Measurements from ENCODE around the gene NEK4.

Gene NEK4

GRCh38 chr3:52794612-52795099 is 23.9 kb upstream of the NEK4 start, which contains the start of gene ITIH3:
Gene ITIH3 (plus strand): TSS chr3:52794796. CDS start chr3:52794804, 8 bp downstream.
- H3K36me3 ChIP-seq (replicated peaks; ENCODE audit: insufficient read depth, low read length) = no peaks in the 10 kb centered on the region
- no peak within 1 kb of the TSS for H3K27ac ChIP-seq (ENCODE audit: low read length)
- H4K20me1 ChIP-seq (ENCODE audit: insufficient read depth, low read length) = no peaks in the 10 kb centered on the region
- H3K4me2 ChIP-seq (ENCODE audit: low read depth, low read length) = no peak within 1 kb of the TSS
- H3F3A ChIP-seq (ENCODE audit: insufficient read depth, low read length) = no peaks in the 10 kb centered on the region
- no peaks in the 10 kb centered on the region for H3K4me1 ChIP-seq (ENCODE audit: low read length)
- H2AFZ ChIP-seq (ENCODE audit: low read length) = no peak within 1 kb of the TSS
- DNase-seq = no peak
- no peaks in the 10 kb centered on the region for H3K9me3 ChIP-seq (replicated peaks; ENCODE audit: insufficient read depth, low read length)
- TF ChIP-seq EZH2phosphoT487 (IDR thresholded peaks at IDR 0.05; ENCODE audit: low read length) (no peak), CTCF (IDR thresholded peaks at IDR 0.05; ENCODE audit: low read length) (no peak), EZH2 (optimal IDR thresholded peaks at IDR 0.05; ENCODE audit: low read depth, low read length) (no peak)
- no peaks in the 10 kb centered on the region for H3K27me3 ChIP-seq (replicated peaks; ENCODE audit: insufficient read depth, low read length)
- no peak within 1 kb of the TSS for H3K4me3 ChIP-seq (ENCODE audit: low read length)
- H3K79me2 ChIP-seq (ENCODE audit: low read length) = no peaks in the 10 kb centered on the region
- no peak within 1 kb of the TSS for H3K9ac ChIP-seq (ENCODE audit: low read length)
- no peaks in the 10 kb centered on the region for H3K9me2 ChIP-seq (replicated peaks; ENCODE audit: insufficient read depth, low read length)

- no peak overlapping the region for H3K9ac ChIP-seq (ENCODE audit: low read length)
- no peak overlapping the region for H3K4me2 ChIP-seq (ENCODE audit: low read depth, low read length)
- no peak overlapping the region for H2AFZ ChIP-seq (ENCODE audit: low read length)
Measured at GRCh38 chr3:52793702-52794611, 23.2 kb upstream of the NEK4 start.

GRCh38 chr3:52792961-52793695 is 22.4 kb upstream of the NEK4 start:
- Histone ChIP-seq H3K79me2 (ENCODE audit: low read length) (no peaks in the 10 kb centered on the region), H3K9me3 (replicated peaks; ENCODE audit: insufficient read depth, low read length) (no peaks in the 10 kb centered on the region), H4K20me1 (ENCODE audit: insufficient read depth, low read length) (no peaks in the 10 kb centered on the region), H3K4me2 (ENCODE audit: low read depth, low read length) (no peak overlapping the region), H3K27me3 (replicated peaks; ENCODE audit: insufficient read depth, low read length) (no peaks in the 10 kb centered on the region), H3K36me3 (replicated peaks; ENCODE audit: insufficient read depth, low read length) (no peaks in the 10 kb centered on the region), H3K4me1 (ENCODE audit: low read length) (no peaks in the 10 kb centered on the region), H3K9ac (ENCODE audit: low read length) (no peak overlapping the region), H3F3A (ENCODE audit: insufficient read depth, low read length) (no peaks in the 10 kb centered on the region), H3K27ac (ENCODE audit: low read length) (no peak overlapping the region), H2AFZ (ENCODE audit: low read length) (no peak overlapping the region), H3K9me2 (replicated peaks; ENCODE audit: insufficient read depth, low read length) (no peaks in the 10 kb centered on the region), H3K4me3 (ENCODE audit: low read length) (no peak overlapping the region)
- DNase-seq = no peak
- no peak for TF ChIP-seq EZH2phosphoT487 (IDR thresholded peaks at IDR 0.05; ENCODE audit: low read length)
- no peak for TF ChIP-seq EZH2 (optimal IDR thresholded peaks at IDR 0.05; ENCODE audit: low read depth, low read length)
- no peak for TF ChIP-seq CTCF (IDR thresholded peaks at IDR 0.05; ENCODE audit: low read length)

More at GRCh38 chr3:52793702-52794611, 23.2 kb upstream of the NEK4 start:
- Histone ChIP-seq H3K9me3 (replicated peaks; ENCODE audit: insufficient read depth, low read length) (no peaks in the 10 kb centered on the region), H4K20me1 (ENCODE audit: insufficient read depth, low read length) (no peaks in the 10 kb centered on the region), H3K27me3 (replicated peaks; ENCODE audit: insufficient read depth, low read length) (no peaks in the 10 kb centered on the region), H3K27ac (ENCODE audit: low read length) (no peak overlapping the region), H3K4me3 (ENCODE audit: low read length) (no peak overlapping the region), H3K9me2 (replicated peaks; ENCODE audit: insufficient read depth, low read length) (no peaks in the 10 kb centered on the region), H3K36me3 (replicated peaks; ENCODE audit: insufficient read depth, low read length) (no peaks in the 10 kb centered on the region), H3K4me1 (ENCODE audit: low read length) (no peaks in the 10 kb centered on the region), H3K79me2 (ENCODE audit: low read length) (no peaks in the 10 kb centered on the region), H3F3A (ENCODE audit: insufficient read depth, low read length) (no peaks in the 10 kb centered on the region)
- no peak for DNase-seq
- TF ChIP-seq CTCF (IDR thresholded peaks at IDR 0.05; ENCODE audit: low read length) (no peak), EZH2 (optimal IDR thresholded peaks at IDR 0.05; ENCODE audit: low read depth, low read length) (no peak), EZH2phosphoT487 (IDR thresholded peaks at IDR 0.05; ENCODE audit: low read length) (no peak)

Data from MM.1S (cell line).